GM08714 (cell line): ENCODE data around the gene TWIST1.

Source experiments
- H3K4me3 ChIP-seq: fragments of 200-500 bp; sonication (Bioruptor generic); 2 replicates; pipeline ENCODE4 v1.5.1; 2014; ENCODE audit warnings: mild to moderate bottlenecking, low read length, inconsistent platforms
- ZNF274 ChIP-seq: IDR thresholded peaks from 2 replicates; pipeline ENCODE4 v1.6.1; 2012; ENCODE audit warnings: mild to moderate bottlenecking, low read depth, low read length

The TWIST1 gene

DNA sequence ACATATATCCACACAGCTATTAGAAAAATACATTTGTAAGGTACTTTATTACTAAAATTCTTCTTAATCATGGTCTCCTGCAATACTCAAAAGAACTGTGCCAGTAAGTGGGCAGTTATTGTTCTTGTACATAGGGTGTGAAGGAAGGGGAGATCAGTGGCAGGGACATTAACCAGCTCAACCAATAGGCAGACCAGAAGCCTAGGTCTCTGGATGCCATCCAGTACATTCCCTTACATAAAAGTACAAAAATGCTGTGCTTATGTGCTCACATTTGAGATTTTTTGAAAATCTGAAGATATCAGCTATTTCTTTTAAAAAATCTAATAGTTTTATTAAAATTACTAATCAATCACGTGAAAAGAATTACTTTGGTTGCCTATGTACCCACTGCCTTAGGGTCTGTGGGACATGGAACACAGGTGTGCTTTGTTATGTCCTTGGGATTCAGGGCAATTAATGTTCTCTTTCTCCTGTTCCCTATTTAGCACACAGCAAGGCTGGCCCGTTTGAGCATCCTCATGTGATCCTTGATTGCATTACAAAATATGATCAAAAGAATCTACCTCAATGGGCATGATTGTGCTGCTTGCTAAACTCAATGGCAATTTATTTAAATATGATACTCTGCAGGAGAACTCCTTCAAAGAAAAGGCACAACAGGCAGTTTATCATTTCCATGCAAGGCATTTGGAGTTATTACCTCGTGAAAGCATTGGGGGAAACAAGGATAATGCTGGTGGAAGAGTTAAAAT is 22.7 kb downstream of the TWIST1 start:
- H3K4me3 ChIP-seq = no peak overlapping the region
- TF ChIP-seq ZNF274 = no peak

DNA sequence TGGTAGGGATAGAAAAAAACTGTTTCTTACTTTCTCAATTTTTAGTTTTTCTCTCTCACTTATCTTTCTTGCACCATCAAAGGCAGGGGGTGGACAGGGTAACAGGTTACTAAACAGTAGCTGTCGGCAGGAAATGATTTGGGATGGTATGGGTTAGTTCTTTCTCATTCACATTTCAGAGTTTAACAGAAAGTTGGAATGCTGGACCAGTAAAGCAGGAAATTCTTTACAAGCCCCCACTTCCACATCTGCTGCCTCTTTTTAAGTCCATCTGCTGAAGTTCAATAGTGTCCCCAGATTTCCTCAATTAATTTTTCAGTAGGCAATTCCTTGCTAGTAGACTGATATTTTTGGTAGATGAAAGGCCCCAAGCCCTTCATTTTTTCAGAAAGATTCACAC is 23.3 kb downstream of the TWIST1 start:
- no peak for TF ChIP-seq ZNF274
- no peak overlapping the region for H3K4me3 ChIP-seq

DNA sequence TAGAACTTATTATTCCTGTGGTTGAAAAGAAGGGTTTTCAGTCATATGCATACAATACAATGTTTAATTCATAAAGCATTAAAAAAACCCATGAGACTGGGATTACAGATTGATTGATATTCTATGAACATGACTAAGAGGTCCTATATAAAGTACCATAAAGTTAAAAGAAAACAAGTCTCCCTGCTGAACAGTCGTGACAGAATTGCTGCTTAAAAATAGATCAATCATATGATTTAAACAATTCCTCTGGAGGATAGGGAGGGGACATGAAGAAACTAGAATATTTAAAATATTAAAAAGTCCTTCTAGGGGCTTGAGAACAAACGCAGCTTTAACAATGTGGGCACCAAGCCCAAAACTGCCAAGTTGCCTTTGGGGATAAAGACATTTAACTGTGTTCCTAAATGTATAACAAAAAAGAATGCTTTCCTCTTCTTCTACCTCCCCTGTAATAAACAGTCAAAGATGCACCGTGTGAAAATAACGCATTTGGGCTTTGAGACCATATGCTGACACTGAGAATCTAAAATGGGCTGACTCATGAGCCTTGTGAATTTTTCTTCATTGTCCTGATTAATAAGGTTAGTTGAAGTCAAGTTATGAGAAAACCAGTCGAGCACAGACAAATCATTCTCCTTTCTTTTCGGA is 25.8 kb downstream of the TWIST1 start:
- no peak overlapping the region for H3K4me3 ChIP-seq
- TF ChIP-seq ZNF274 = no peak

DNA sequence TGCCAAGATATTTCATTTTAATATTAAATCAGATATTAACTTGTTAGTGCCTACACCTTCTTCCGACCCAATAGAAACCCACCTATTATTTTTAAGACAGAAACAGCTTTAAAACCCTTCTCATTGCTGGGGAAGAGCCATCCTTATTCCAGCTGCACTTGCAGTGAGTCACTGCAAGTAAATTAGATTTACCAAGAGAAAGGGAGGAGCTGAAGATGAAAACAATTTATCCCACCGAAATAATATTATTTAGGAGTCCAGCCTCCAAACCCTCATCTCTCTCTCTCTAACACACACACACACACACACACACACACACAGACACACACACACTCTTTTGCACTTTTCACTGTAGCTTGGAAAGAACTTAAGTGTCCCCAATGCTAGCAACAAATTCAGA is 26.9 kb downstream of the TWIST1 start:
- TF ChIP-seq ZNF274 = no peak
- no peak overlapping the region for H3K4me3 ChIP-seq

DNA sequence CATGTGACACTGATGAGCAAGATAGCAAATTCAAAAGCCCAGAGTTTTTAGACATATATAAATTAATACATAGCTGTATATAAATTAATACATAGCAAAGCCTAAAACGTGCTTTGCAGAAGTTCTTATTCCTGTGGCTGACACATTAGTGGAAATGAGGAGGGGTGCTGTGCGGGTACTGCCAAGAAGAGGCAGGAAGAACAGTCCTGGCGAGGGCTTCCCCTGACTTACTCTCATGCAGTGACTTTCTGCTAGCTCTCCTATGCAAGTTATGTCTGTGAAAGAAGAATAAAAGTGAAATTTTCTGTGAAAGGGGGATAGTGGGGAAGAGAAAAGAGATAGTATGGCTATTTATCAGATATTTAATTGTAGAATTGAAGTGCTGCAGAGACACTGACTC is 27.6 kb downstream of the TWIST1 start:
- TF ChIP-seq ZNF274 = no peak
- no peak overlapping the region for H3K4me3 ChIP-seq

DNA sequence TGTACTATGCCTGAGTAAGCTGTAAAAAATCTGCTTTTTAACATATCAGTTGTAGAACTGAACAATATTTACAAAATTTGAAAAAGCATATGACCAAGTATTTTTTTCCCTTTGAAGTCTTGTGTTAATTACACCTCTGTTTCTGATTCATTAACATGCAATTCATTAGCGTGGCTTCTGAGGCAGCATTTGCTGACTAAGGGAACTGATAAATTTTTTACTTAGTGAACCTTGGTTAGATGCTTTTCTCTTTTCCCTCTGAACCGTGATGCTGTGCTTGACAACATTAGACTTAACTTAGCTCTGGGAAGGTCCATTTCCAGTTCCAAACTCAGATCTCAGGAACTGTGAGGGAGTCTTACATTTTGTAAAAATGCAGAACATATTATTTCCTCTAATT is 28.1 kb downstream of the TWIST1 start:
- no peak overlapping the region for H3K4me3 ChIP-seq
- no peak for TF ChIP-seq ZNF274

DNA sequence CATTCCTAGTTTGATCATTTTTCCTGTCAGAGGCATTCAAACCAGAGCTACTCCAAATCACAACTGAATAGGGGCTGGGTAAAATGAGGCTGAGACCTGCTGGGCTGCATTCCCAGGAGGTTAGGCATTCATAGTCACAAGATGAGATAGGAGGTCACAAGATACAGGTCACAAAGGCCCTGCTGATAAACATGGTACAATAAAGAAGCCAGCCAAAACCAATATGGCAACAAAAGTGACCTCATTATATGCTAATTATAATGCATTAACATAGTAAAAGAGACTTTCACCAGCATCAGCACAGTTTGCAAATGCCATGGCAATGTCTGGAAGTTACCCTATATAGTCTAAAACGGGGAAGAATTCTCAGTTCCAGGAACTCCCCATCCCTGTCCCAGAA is 37.3 kb downstream of the TWIST1 start:
- TF ChIP-seq ZNF274 = no peak
- H3K4me3 ChIP-seq = no peak overlapping the region

DNA sequence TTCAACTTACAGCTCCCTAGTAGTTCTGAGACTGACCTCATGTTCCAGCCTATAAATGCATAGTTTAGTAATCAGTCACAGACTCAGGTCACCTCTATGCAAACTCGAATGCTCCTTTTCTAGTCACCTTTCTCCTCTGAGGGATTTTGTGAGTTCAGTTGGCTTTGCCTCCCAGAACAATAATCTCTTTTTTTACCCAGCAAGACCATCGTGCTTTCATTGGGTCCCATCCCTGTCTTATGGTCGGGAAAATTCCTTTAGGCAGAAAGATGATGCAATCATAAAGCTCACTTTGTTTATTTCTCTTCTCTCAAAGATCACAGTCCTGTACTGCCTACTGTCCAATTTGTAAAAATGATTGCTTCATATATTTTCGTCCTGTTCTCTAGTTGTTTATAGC is 38.4 kb downstream of the TWIST1 start:
- TF ChIP-seq ZNF274 = no peak
- no peak overlapping the region for H3K4me3 ChIP-seq

DNA sequence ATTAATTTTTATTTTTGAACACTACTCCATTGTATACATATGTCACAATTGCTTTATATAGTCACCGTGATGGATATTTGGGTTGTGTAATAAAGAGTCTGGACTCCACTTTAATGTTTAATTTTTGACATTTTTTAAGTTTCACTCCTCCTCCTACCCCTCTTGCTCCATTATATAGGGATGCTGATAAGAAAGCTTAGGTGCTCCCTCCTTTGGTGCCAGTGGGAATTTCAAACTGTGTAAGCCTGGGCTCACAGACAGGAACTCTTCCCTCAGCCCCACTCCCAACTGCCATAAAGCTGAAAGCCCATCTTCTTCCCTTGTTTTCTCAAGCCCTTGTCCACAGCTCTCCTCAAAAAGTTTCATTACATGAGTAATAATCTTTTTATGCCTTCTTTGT is 47.6 kb downstream of the TWIST1 start:
- H3K4me3 ChIP-seq = no peak overlapping the region
- TF ChIP-seq ZNF274 = no peak

DNA sequence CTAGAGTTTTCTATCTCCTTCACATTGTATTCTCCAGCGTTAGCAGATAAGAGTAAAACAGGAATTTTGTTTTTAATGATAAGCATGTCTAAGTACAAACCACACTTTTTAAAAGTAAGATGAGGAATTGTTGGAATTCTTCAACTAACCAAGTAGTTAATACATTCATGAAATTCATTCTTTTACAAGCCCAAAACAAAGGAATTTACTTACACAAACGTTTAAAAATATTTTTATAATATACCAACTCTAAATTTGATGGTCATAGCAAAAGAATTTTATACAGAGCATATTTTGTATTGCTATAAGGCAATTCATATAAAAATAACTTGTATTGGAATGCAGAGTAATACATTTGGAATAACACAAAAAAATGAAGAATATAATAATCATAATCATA is 51.3 kb downstream of the TWIST1 start:
- H3K4me3 ChIP-seq = no peak overlapping the region
- no peak for TF ChIP-seq ZNF274
